ENCODE data around the gene NME1.

The NME1 gene

DNA sequence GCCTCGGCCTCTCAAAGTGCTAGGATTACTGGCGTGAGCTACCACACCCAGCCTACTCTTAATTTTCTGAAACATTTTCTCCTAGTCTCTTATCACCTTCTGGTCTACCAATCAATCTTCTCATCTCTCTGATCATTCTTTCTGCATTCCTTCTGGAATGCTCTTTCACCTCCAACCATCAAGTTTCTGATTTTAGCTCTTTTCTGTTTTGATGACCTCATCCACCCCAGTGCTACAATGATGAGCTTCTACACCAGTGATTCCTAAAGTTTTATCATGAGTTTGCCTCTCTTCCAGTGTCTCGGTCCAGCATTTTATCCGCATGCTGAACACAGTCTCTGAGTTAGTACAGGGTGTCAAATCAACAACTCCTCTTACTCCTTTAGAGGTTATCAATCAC is 44.4 kb downstream of the NME1 start:
- Histone ChIP-seq H3K36me3 (ENCODE audit: control insufficient read depth in 1 of 2, insufficient read depth in 2 of 2, low read length in 2 of 2) (peaks cover 37 to 63% of the 10 kb centered on the region in 2 donors), H3K4me1 (ENCODE audit: control insufficient read depth in 1 of 2, insufficient read depth in 2 of 2, low read length in 2 of 2) (no peaks in the 10 kb centered on the region), H3K4me3 (ENCODE audit: low read depth in 1 of 2, low read length in 2 of 2) (no peak overlapping the region), H3K27me3 (ENCODE audit: low read depth, low read length) (no peaks in the 10 kb centered on the region), H3K9me3 (ENCODE audit: control insufficient read depth in 1 of 2, low read length in 2 of 2) (no peaks in the 10 kb centered on the region), H3K27ac (ENCODE audit: low read length) (no peak overlapping the region)

DNA sequence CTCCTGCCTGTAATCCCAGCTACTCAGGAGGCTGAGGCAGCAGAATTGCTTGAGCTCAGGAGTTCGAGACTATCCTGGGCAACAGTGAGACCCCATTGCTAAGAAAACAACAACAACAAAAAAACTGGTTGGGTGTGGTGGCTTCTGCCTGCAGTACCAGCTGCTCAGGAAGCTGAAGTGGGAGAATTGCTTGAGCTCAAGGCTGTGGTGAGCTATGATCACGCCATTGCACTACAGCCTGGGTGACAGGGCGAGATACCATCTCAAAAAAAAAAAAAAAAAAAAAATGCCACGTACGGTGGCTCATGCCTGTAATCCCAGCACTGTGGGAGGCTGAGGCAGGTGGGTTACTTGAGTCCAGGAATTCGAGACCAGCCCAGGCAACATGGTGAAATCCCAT is 46.9 kb downstream of the NME1 start:
- H3K4me3 ChIP-seq (ENCODE audit: low read depth in 1 of 2, low read length in 2 of 2), result no peak overlapping the region
- H3K36me3 ChIP-seq (ENCODE audit: control insufficient read depth in 1 of 2, insufficient read depth in 2 of 2, low read length in 2 of 2), result peaks cover 35 to 55% of the 10 kb centered on the region in 2 donors
- no peaks in the 10 kb centered on the region for H3K27me3 ChIP-seq (ENCODE audit: low read depth, low read length)
- H3K9me3 ChIP-seq (ENCODE audit: control insufficient read depth in 1 of 2, low read length in 2 of 2), result no peaks in the 10 kb centered on the region
- no peaks in the 10 kb centered on the region for H3K4me1 ChIP-seq (ENCODE audit: control insufficient read depth in 1 of 2, insufficient read depth in 2 of 2, low read length in 2 of 2)
- no peak overlapping the region for H3K27ac ChIP-seq (ENCODE audit: low read length)

DNA sequence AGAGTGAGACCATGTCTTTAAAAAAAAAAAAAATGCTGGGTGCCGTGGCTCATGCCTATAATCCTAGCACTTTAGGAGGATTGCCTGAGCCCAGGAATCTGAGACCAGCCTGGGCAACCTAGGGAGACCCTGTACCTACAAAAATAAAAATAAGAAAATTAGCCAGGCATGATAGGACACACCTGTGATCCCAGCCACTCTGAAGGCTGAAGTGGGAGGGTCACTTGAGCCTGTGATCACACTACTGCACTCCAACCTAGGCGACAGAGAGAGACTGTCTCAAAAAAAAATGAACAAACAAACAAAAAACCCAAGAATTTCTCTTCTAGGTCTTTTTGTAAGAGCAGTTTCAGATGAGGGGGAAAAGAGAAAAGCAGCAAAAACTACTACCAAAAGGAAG is 47.5 kb downstream of the NME1 start:
- Histone ChIP-seq H3K9me3 (ENCODE audit: control insufficient read depth in 1 of 2, low read length in 2 of 2) (no peaks in the 10 kb centered on the region), H3K27ac (ENCODE audit: low read length) (no peak overlapping the region), H3K36me3 (ENCODE audit: control insufficient read depth in 1 of 2, insufficient read depth in 2 of 2, low read length in 2 of 2) (peaks cover 36 to 50% of the 10 kb centered on the region in 2 donors)

DNA sequence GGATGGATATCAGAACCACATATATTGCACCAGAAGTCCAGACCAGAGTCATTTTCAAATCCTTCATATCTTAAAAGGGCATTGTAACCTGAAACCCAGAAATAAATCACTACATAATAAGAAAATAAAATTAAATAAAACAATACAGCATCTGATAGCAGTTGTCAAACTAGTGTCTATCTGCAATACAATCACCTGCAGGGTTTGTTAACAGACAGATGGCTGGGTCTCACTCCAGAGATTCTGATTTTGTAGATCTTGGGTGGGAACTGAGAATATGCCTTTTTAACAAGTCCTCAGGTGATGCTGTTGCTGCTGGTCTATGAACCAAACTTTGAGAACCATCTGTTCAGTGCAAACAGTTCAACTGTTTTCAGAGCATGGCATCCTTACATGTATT is 50.5 kb downstream of the NME1 start:
- H3K36me3 ChIP-seq (ENCODE audit: control insufficient read depth in 1 of 2, insufficient read depth in 2 of 2, low read length in 2 of 2), result peaks cover 40 to 47% of the 10 kb centered on the region in 2 donors
- H3K4me1 ChIP-seq (ENCODE audit: control insufficient read depth in 1 of 2, insufficient read depth in 2 of 2, low read length in 2 of 2), result no peaks in the 10 kb centered on the region
- H3K4me3 ChIP-seq (ENCODE audit: low read depth in 1 of 2, low read length in 2 of 2), result no peak overlapping the region
- no peaks in the 10 kb centered on the region for H3K9me3 ChIP-seq (ENCODE audit: control insufficient read depth in 1 of 2, low read length in 2 of 2)
- no peak overlapping the region for H3K27ac ChIP-seq (ENCODE audit: low read length)
- H3K27me3 ChIP-seq (ENCODE audit: low read depth, low read length), result no peaks in the 10 kb centered on the region

More for the DNA sequence above, 47.5 kb downstream of the NME1 start:
- Histone ChIP-seq H3K4me1 (ENCODE audit: control insufficient read depth in 1 of 2, insufficient read depth in 2 of 2, low read length in 2 of 2) (no peaks in the 10 kb centered on the region), H3K27me3 (ENCODE audit: low read depth, low read length) (no peaks in the 10 kb centered on the region), H3K4me3 (ENCODE audit: low read depth in 1 of 2, low read length in 2 of 2) (no peak overlapping the region)
